H1 (cell line): Measurements from ENCODE around the gene ANKFN1. TPM values are rescaled to one million over a fixed set of nuclear protein-coding genes. Genes with fewer than 3 reads are reported as not detected.

ENCODE experiments used
- CTCF ChIA-PET: fragments of 300-600 bp; sonication (Branson Sonifier 250); formaldehyde crosslinking; loops from one replicate; lab custom pipeline; 2021; ENCODE audit not compliant: partially characterized antibody; lab: Charles Lee
- POLR2A ChIA-PET: fragments of 300-600 bp; sonication (Branson Sonifier 250); formaldehyde crosslinking; loops from one replicate; lab custom pipeline; 2021; ENCODE audit warnings: inconsistent platforms; ENCODE audit not compliant: partially characterized antibody; lab: Charles Lee
- DNase-seq, 2 experiments: peaks; one replicate each; pipeline versions ENCODE4 v3.0.0 to v3.0.0-alpha.2; 2010 to 2022; ENCODE audit warnings: low spot score in 2 of 2, low read depth in 1 of 2, mixed read lengths in 1 of 2
- FAIRE-seq: peaks from 2 replicates; lab custom pipeline; 2011; peaks lifted over from hg19 to GRCh38; lab: Jason Lieb, UNC
- H2AFZ ChIP-seq: 2 replicates; pipeline ENCODE4 v1.8.1; 2012; ENCODE audit warnings: low read length, inconsistent platforms
- H2AK5ac ChIP-seq: 2 replicates; pipeline ENCODE4 v1.6.1; 2013; ENCODE audit warnings: low read depth, low read length
- H2BK120ac ChIP-seq: replicated peaks from 2 replicates; pipeline ENCODE3; 2013; ENCODE audit warnings: low read depth, low read length, inconsistent platforms
- H2BK12ac ChIP-seq: 2 replicates; pipeline ENCODE4 v1.6.1; 2013; ENCODE audit warnings: low read depth, low read length
- H2BK15ac ChIP-seq: 2 replicates; pipeline ENCODE4 v1.6.1; 2013; ENCODE audit warnings: low read length
- H2BK20ac ChIP-seq: 2 replicates; pipeline ENCODE4 v1.6.1; 2013; ENCODE audit warnings: low read length
- H2BK5ac ChIP-seq: 2 replicates; pipeline ENCODE4 v1.6.1; 2013; ENCODE audit warnings: low read depth, low read length
- H3K14ac ChIP-seq: 2 replicates; pipeline ENCODE4 v1.6.1; 2013; ENCODE audit warnings: inconsistent platforms; ENCODE audit not compliant: insufficient read length
- H3K18ac ChIP-seq: 2 replicates; pipeline ENCODE4 v1.6.1; 2013; ENCODE audit warnings: low read length; ENCODE audit errors: extremely low read depth
- H3K23ac ChIP-seq: 2 replicates; pipeline ENCODE4 v1.6.1; 2013; ENCODE audit warnings: inconsistent platforms; ENCODE audit not compliant: insufficient read length
- H3K23me2 ChIP-seq: 2 replicates; pipeline ENCODE4 v1.6.1; 2013; ENCODE audit warnings: low read depth, low read length
- H3K27ac ChIP-seq: 2 replicates; pipeline ENCODE4 v1.6.1; 2011; ENCODE audit warnings: low read depth, low read length, inconsistent platforms
- H3K27me3 ChIP-seq, 4 experiments: replicated peaks in 1 of 4; 1 replicate in 1 of 4; 2 replicates in 3 of 4; pipeline versions ENCODE4 v1.6.1 to v1.8.1; 2011 to 2013; ENCODE audit warnings: low read length in 3 of 4, mild to moderate bottlenecking in 3 of 4, inconsistent platforms in 2 of 4, mixed read lengths in 2 of 4, moderate library complexity in 1 of 4; ENCODE audit not compliant: control insufficient read depth in 3 of 4, insufficient read depth in 3 of 4; ENCODE audit errors: extremely low read depth in 1 of 4
- H3K36me3 ChIP-seq, 4 experiments: 2 replicates each; pipeline versions ENCODE4 v1.6.1 to v1.8.1; 2011 to 2013; ENCODE audit warnings: mild to moderate bottlenecking in 4 of 4, low read length in 3 of 4, moderate library complexity in 2 of 4, control low read depth in 1 of 4, inconsistent platforms in 1 of 4; ENCODE audit not compliant: insufficient read depth in 4 of 4, control insufficient read depth in 2 of 4
- H3K4ac ChIP-seq: replicated peaks from 2 replicates; pipeline ENCODE3; 2013; ENCODE audit warnings: low read length, low read depth, mixed read lengths, inconsistent platforms; ENCODE audit not compliant: insufficient read length
- H3K4me1 ChIP-seq, 4 experiments: replicated peaks in 1 of 4; 1 replicate in 1 of 4; 2 replicates in 3 of 4; pipeline versions ENCODE4 v1.6.1 to v1.8.1; 2011 to 2013; ENCODE audit warnings: low read length in 3 of 4, inconsistent platforms in 2 of 4, mixed read lengths in 1 of 4; ENCODE audit not compliant: insufficient read depth in 4 of 4, control insufficient read depth in 3 of 4
- H3K4me2 ChIP-seq, 2 experiments: 2 replicates each; pipeline versions ENCODE4 v1.6.1 to v1.8.1; 2011 to 2013; ENCODE audit warnings: low read depth in 2 of 2, low read length in 2 of 2, control low read depth in 1 of 2, inconsistent platforms in 1 of 2, mild to moderate bottlenecking in 1 of 2; ENCODE audit not compliant: insufficient read depth in 1 of 2
- H3K4me3 ChIP-seq, 4 experiments: fragments of 200-600, 300-600 bp in 1 of 4; sonication (generic), shearing (Covaris generic), sonication (Bioruptor Twin) in 1 of 4; 2 replicates each; pipeline versions ENCODE4 v1.5.1 to v1.8.1; 2011 to 2016; ENCODE audit warnings: low read length in 4 of 4, low read depth in 3 of 4, control low read depth in 2 of 4, inconsistent platforms in 2 of 4, mild to moderate bottlenecking in 2 of 4, mixed read lengths in 1 of 4, moderate library complexity in 1 of 4; ENCODE audit not compliant: insufficient read depth in 2 of 4; ENCODE audit errors: extremely low read depth in 1 of 4
- H3K56ac ChIP-seq: replicated peaks from 2 replicates; pipeline ENCODE3; 2013; ENCODE audit warnings: low read depth, mild to moderate bottlenecking, mixed read lengths, low read length, inconsistent platforms; ENCODE audit not compliant: insufficient read length
- H3K79me1 ChIP-seq: 2 replicates; pipeline ENCODE4 v1.6.1; 2013; ENCODE audit warnings: low read depth, low read length, control low read depth
- H3K79me2 ChIP-seq, 2 experiments: 2 replicates each; pipeline versions ENCODE4 v1.6.1 to v1.8.1; 2012 to 2013; ENCODE audit warnings: low read length in 2 of 2, mild to moderate bottlenecking in 2 of 2, inconsistent platforms in 1 of 2; ENCODE audit not compliant: insufficient read depth in 2 of 2, control insufficient read depth in 1 of 2
- H3K9ac ChIP-seq, 4 experiments: replicated peaks in 1 of 4; 1 replicate in 1 of 4; 2 replicates in 3 of 4; pipeline versions ENCODE4 v1.6.1 to v1.8.1; 2011 to 2013; ENCODE audit warnings: low read depth in 3 of 4, low read length in 3 of 4, control low read depth in 2 of 4, mild to moderate bottlenecking in 2 of 4, moderate library complexity in 2 of 4, inconsistent platforms in 1 of 4; ENCODE audit errors: extremely low read depth in 1 of 4
- H3K9me3 ChIP-seq, 2 experiments: 2 replicates each; pipeline versions ENCODE4 v1.6.1 to v1.8.1; 2012 to 2013; ENCODE audit warnings: mild to moderate bottlenecking in 2 of 2, moderate library complexity in 2 of 2, control low read depth in 1 of 2, inconsistent platforms in 1 of 2, low read depth in 1 of 2, low read length in 1 of 2, mixed read lengths in 1 of 2; ENCODE audit not compliant: insufficient read depth in 2 of 2
- H4K20me1 ChIP-seq, 2 experiments: replicated peaks in 1 of 2; 2 replicates each; pipeline versions ENCODE3 to v1.8.1; 2011 to 2013; ENCODE audit warnings: inconsistent platforms in 2 of 2, low read length in 2 of 2, mild to moderate bottlenecking in 1 of 2; ENCODE audit not compliant: insufficient read depth in 2 of 2, control insufficient read depth in 1 of 2
- H4K5ac ChIP-seq: 2 replicates; pipeline ENCODE4 v1.6.1; 2013; ENCODE audit warnings: low read length, low read depth, mixed read lengths, inconsistent platforms; ENCODE audit not compliant: insufficient read length
- H4K8ac ChIP-seq: 2 replicates; pipeline ENCODE4 v1.8.0; 2013; ENCODE audit warnings: mild to moderate bottlenecking, moderate library complexity, low read length, inconsistent platforms; ENCODE audit not compliant: insufficient read depth; ENCODE audit errors: extremely low read depth
- H4K91ac ChIP-seq: replicated peaks from 2 replicates; pipeline ENCODE3; 2013; ENCODE audit warnings: low read length, mixed read lengths, inconsistent platforms; ENCODE audit not compliant: insufficient read length
- BRCA1 ChIP-seq: IDR thresholded peaks from 2 replicates; pipeline ENCODE4 v1.6.1; 2012; ENCODE audit warnings: low read depth, low read length, improper control_type of control experiment
- GTF2F1 ChIP-seq: IDR thresholded peaks from 2 replicates; pipeline ENCODE4 v1.6.1; 2012; ENCODE audit warnings: low read depth, low read length, improper control_type of control experiment, borderline replicate concordance
- HDAC6 ChIP-seq: IDR thresholded peaks from one replicate; pipeline ENCODE4 v1.7.1; 2012; ENCODE audit warnings: low read depth, mild to moderate bottlenecking, inconsistent platforms, low read length, moderate library complexity
- PHF8 ChIP-seq: fragments of 200-600 bp; sonication (generic); conservative IDR thresholded peaks from 2 replicates; pipeline ENCODE4 v1.7.1; 2012; ENCODE audit warnings: low read depth, mild to moderate bottlenecking, inconsistent platforms, low read length, moderate library complexity
- POLR2AphosphoS5 ChIP-seq: IDR thresholded peaks from 2 replicates; pipeline ENCODE4 v1.6.1; 2011; ENCODE audit warnings: low read depth, low read length
- RFX5 ChIP-seq: IDR thresholded peaks from 2 replicates; pipeline ENCODE4 v1.6.1; 2011; ENCODE audit warnings: low read depth, low read length, improper control_type of control experiment, borderline replicate concordance
- RXRA ChIP-seq: IDR thresholded peaks from 2 replicates; pipeline ENCODE4 v1.6.1; 2011; ENCODE audit warnings: low read depth, mild to moderate bottlenecking, low read length, moderate library complexity; ENCODE audit not compliant: insufficient read depth
- SAP30 ChIP-seq: fragments of 300-600 bp; sonication (generic); IDR thresholded peaks from 2 replicates; pipeline ENCODE4 v1.7.1; 2012; ENCODE audit warnings: low read length, moderate library complexity, mild to moderate bottlenecking, inconsistent platforms; ENCODE audit not compliant: insufficient read depth, insufficient replicate concordance
- SIN3A ChIP-seq, 2 experiments: IDR thresholded peaks in 1 of 2; conservative IDR thresholded peaks in 1 of 2; 2 replicates each; pipeline ENCODE4 v1.6.1; 2011 to 2012; ENCODE audit warnings: low read length in 2 of 2, improper control_type of control experiment in 1 of 2, low read depth in 1 of 2, mild to moderate bottlenecking in 1 of 2
- SIRT6 ChIP-seq: IDR thresholded peaks from one replicate; pipeline ENCODE4 v1.7.1; 2012; ENCODE audit warnings: low read length, inconsistent platforms
- SIX5 ChIP-seq: IDR thresholded peaks from 2 replicates; pipeline ENCODE4 v1.6.1; 2011; ENCODE audit warnings: mild to moderate bottlenecking, low read depth, low read length
- SP4 ChIP-seq: IDR thresholded peaks from 2 replicates; pipeline ENCODE4 v1.6.1; 2012; ENCODE audit warnings: low read length, inconsistent platforms
- TAF1 ChIP-seq: IDR thresholded peaks from 2 replicates; pipeline ENCODE4 v1.6.1; 2011; ENCODE audit warnings: mild to moderate bottlenecking, low read depth, low read length
- TBP ChIP-seq: IDR thresholded peaks from 2 replicates; pipeline ENCODE4 v1.6.1; 2011; ENCODE audit warnings: low read depth, low read length, improper control_type of control experiment
- WGBS, 2 experiments: shearing (Covaris generic) in 1 of 2; methylation state at CpG; one replicate each; pipeline versions ENCODE4 v1.1.6 to v1.1.7; 2013 to 2015; ENCODE audit warnings: low lambda C conversion rate in 2 of 2, mixed read lengths in 2 of 2, inconsistent platforms in 1 of 2, low coverage in 1 of 2, missing lambda C conversion rate in 1 of 2; ENCODE audit not compliant: insufficient replicate concordance in 2 of 2, insufficient coverage in 1 of 2, insufficient read length in 1 of 2; ENCODE audit errors: extremely low coverage in 1 of 2, missing lambda C conversion rate in 1 of 2; 5-methylcytosine and 5-hydroxymethylcytosine counted together
- polyA plus RNA-seq, 7 experiments: library from polyadenylated mRNA; depleted of rRNA in 3 of 7; stranded (reverse) in 5 of 7; unstranded in 2 of 7; fragments of >200 nt in 5 of 7; fragments of 200-250 nt in 2 of 7; gene quantifications; 1 replicate in 5 of 7; 2 replicates in 1 of 7; 4 replicates in 1 of 7; pipeline versions ENCODE4 v1.2.1 to v1.2.3, GENCODE V29; 2011 to 2013; ENCODE audit warnings: missing spikeins in 2 of 7, mixed read lengths in 2 of 7
- total RNA-seq: library from RNA; stranded (reverse); fragmentation: NEBNext Ultra II Directional; extraction: Animal tissue kit (Norgen Biotek cat#: 25700); gene quantifications from 2 replicates; pipeline ENCODE4 v1.2.1, GENCODE V29; 2021
- TF ChIP-seq, protein P1 (sequence below): IDR thresholded peaks from 2 replicates; pipeline ENCODE4 v1.6.1; 2012; ENCODE audit warnings: inconsistent platforms

ANKFN1 gene
- total and polyA plus RNA-seq, 2 of the 8 experiments (the other 6 are each of a cell fraction or from before 2014, with no cell fraction given) = not detected

DNA sequence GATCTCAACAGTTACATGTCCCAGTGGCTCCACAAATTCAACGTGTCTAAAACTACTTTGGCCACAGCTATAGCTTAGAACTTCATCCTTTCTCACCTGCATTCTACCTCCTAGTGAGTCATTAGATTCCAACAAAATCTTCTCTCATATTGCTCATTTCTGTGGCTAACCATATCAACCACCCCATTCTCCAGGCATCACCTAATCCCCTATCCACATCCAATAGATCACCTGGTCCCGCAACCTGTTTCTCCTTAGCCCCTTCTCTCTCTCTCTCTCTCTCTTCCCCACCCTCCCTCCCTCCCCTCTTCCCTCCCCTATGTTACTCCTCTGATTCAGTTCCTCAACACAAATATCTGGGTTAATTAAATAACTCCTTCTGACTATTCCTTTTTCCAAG, 64.6 kb downstream of the ANKFN1 start:
- Histone ChIP-seq H3K23me2 (no peaks in the 10 kb centered on the region), H2BK120ac (no peak overlapping the region), H3K18ac (no peak overlapping the region), H3K79me1 (no peaks in the 10 kb centered on the region), H3K27me3 (no peaks in the 10 kb centered on the region), H3K4me1 (peaks cover 0 to 5% (median under 1%) of the 10 kb centered on the region in 4 experiments; a peak in 2 of 7 replicates), H2AK5ac (no peak overlapping the region), H3K4ac (no peak overlapping the region), H2BK12ac (no peak overlapping the region), H4K8ac (no peak overlapping the region), H4K5ac (no peak overlapping the region), H3K56ac (no peak overlapping the region), H3K14ac (no peak overlapping the region), H2BK15ac (no peak overlapping the region), H4K20me1 (no peaks in the 10 kb centered on the region), H3K9ac (no peak overlapping the region), H2BK5ac (no peak overlapping the region), H3K79me2 (no peaks in the 10 kb centered on the region), H3K4me3 (no peak overlapping the region), H3K9me3 (no peaks in the 10 kb centered on the region), H4K91ac (no peak overlapping the region), H2BK20ac (no peak overlapping the region), H3K4me2 (no peak overlapping the region), H2AFZ (no peak overlapping the region), H3K36me3 (no peaks in the 10 kb centered on the region), H3K27ac (no peak overlapping the region), H3K23ac (no peak overlapping the region)
- ChIA-PET CTCF (interaction anchor here (1.2 to 1.3 kb wide), 3 partner anchors 13 to 492 kb away, joined by 3 to 5 read pairs (median 4); no protein-coding TSS in a partner anchor), POLR2A (no interaction called here)
- WGBS, 2 experiments = 80% methylated on average over 1 of the region's 2 CpGs; no CpG with 5 or more reads in 1 of the 2 experiments
- DNase-seq (no peak), FAIRE-seq (no peak)
- TF ChIP-seq BRCA1 (no peak), RFX5 (no peak), PHF8 (no peak), POLR2AphosphoS5 (no peak), SIX5 (no peak), GTF2F1 (no peak), TAF1 (no peak), TBP (no peak), SIN3A (conservative IDR thresholded peaks at IDR 0.05 in 1 of 2, IDR thresholded peaks at IDR 0.05 in 1 of 2; ENCODE audit: low read depth in 1 of 2, low read length in 2 of 2) (no peak), HDAC6 (no peak), RXRA (no peak), SP4 (no peak), SIRT6 (no peak), SAP30 (no peak)
- TF ChIP-seq, protein P1, sequence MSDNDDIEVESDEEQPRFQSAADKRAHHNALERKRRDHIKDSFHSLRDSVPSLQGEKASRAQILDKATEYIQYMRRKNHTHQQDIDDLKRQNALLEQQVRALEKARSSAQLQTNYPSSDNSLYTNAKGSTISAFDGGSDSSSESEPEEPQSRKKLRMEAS = no peak
